Dedifferentiated amniotic fluid mesenchymal stem cell (primary cell): ENCODE data around the gene NDUFS6.

Experiments
- DNase-seq: peaks from one replicate; pipeline ENCODE4 v3.0.0-alpha.2; 2016; ENCODE audit errors: extremely low spot score

NDUFS6 gene

DNA sequence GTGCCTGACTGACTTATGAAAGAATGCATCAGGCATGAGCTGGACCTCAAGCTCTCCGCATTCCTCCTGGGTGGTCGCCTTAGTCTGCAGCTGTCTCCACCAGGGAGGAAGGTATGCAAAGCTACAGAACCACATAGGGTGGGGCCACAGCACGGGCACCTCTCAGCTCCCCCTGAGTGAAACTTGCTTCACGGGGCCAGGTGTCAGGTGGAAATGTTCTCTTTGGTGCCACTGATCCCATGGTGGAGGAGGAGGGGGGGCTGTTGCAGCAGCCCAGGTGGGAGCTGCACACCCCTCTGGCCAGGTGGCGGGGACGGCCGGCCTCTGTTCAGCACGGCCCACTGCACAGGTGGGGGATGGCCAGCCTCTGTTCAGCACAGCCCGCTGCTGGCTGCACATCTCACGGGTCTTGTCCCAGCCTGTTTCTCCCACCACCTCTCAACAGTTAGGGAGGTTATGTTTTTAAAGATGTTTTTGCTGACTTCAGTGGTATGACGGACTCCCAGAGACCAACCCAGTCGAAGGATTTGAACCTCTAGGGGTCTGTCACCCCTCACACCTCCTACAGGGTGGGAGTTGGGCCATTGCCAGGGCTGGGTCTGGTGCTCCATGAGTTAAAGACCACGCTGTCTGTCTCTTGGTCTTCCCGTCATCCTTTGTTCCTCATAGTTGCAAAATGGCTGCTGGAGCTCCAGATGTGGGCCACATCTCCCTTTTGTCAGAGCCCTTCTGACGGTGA lies 35.9 kb upstream of the NDUFS6 start:
- no peak for DNase-seq

DNA sequence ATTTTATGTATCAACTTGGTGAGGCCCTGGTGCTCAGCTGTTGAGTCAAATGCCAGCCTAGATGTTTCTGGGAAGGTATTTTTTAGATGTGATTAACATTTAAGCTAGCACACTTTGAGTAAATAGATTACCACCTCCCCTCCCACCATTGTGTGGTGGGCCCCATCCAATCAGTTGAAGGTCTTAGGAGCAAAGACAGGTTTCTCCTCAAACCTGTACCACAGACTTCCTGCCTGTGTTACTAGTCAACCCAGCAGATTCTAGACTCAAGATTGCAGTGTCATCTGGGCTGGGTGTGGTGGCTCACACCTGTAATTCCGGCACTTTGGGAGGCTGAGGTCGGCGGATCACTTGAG lies 35.3 kb upstream of the NDUFS6 start:
- DNase-seq, result no peak

DNA sequence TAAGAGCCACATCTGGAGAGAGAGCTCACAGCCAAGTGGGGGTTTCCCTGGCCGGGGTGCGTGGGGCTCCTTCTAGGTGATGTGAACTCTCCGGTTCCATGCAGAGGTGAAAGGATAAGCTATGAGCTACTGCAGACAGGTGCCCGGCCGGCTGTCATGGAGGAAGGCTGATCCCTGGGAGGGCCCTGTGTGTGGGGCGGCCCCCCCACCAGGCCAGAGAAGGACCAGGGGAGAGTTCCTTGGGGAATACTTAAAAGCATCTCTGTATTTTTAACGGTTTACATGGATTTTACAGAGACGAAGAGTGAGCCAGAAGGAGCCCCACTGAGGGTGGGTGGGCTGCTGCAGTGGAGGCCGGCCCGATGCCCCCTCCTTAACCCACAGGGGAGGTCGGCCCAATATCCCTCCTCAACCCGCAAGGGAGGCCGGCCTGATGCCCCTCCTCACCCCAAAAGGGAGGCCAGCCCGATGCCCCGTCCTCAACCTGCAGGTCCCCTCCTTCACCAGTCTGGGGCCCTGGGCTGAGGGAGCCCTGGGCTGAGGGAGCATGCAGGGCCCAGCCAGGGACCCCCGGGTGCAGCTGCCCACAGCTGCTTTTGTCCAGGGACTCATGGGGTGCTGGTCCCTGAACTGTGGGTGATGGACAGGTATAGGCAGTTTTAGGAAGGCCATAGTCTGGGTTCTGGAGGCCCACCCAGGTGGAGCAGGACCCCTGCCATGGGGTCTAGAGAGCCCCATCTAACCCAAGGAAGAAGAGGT lies 33.5 kb upstream of the NDUFS6 start:
- DNase-seq, result no peak

DNA sequence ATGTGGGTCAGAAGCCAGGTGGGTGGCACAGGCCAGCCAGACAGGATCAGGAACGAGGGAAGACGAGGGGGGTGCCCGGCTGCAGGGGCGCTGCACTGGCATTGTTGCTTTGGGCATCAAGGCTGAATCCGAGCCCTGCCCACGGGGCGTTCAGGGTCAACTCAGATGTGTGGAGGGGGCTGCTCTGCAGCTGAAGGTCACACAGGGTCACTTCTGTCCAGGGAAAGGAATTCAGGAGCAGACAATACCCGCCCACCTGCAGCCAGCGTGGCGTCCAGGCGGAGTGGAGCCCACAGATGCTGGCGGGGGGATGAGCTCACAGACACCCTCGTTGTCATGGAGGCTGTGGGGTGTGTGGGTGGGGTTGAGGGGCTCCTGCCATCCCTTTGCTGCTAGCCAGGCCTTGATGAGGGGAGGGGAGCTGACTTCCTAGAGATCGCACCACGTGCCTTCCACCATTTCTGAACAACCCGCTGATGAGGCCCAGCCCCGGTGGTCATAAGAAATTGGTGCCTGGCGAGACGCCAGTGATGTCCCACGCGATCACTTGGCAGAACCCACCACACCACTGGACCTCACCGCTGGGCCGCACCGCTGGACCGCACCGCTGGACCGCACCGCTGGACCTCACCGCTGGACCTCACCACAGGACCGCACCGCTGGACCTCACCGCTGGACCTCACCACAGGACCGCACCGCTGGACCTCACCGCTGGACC lies 32.8 kb upstream of the NDUFS6 start:
- DNase-seq, result no peak

DNA sequence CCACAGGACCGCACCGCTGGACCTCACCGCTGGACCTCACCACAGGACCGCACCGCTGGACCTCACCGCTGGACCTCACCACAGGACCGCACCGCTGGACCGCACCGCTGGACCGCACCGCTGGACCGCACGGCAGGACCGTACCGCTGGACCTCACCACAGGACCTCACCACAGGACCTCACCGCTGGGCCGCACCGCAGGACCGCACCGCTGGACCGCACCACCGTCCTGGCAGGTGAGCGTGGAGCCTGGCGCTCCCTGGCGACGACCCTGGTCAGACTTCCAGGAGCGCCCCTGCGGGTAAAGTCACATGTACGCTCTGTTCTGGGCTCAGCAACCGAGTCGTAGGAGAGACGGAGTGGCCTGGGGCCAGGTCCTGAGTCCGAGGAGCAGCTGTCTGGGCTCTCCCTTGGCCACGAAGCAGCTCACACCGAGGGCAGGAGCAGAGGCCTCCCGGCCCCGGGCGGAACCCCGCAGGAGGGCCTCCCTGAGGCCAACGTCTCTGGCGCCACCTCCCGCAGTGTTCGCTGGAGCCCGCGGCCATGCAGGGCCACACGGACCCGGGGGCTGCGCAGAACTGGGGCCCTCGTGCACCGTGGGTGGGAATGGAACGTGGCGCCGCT lies 32.1 kb upstream of the NDUFS6 start:
- DNase-seq, result no peak

DNA sequence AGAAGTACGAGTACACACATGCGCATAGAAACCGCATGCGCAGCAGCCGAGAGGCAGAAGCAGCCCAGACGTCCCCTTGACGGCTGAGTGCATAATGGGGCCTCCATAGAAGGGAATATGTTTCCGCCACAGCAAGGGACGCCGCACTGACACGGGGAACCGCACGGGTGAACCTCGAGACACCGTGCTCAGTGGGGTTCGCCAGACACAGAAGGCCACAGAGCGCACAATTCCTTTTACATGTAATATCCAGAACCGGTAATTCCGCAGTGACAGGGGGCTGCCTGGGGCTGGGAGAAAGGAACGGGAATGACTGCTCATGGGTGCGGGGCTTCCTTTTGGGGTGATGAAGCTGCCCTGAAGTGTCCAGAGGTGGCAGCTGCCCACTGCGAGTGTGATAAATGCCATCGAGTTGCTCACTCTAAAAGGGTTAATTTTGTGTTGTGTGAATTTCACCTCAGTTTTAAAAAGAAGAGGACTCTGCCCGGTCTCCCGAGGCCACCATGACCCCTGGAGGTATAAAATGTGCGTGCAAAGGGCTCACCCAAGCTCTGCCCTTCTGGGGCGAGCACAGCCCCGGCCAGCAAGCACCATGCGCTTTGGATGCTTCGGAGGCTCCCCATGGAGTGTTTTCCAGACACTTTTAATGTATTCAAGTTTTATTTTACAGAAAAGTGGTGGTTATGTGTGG lies 31.3 kb upstream of the NDUFS6 start:
- DNase-seq, result no peak

GRCh38 chr5:1770443-1770802 lies 30.8 kb upstream of the NDUFS6 start:
- DNase-seq, result no peak

DNA sequence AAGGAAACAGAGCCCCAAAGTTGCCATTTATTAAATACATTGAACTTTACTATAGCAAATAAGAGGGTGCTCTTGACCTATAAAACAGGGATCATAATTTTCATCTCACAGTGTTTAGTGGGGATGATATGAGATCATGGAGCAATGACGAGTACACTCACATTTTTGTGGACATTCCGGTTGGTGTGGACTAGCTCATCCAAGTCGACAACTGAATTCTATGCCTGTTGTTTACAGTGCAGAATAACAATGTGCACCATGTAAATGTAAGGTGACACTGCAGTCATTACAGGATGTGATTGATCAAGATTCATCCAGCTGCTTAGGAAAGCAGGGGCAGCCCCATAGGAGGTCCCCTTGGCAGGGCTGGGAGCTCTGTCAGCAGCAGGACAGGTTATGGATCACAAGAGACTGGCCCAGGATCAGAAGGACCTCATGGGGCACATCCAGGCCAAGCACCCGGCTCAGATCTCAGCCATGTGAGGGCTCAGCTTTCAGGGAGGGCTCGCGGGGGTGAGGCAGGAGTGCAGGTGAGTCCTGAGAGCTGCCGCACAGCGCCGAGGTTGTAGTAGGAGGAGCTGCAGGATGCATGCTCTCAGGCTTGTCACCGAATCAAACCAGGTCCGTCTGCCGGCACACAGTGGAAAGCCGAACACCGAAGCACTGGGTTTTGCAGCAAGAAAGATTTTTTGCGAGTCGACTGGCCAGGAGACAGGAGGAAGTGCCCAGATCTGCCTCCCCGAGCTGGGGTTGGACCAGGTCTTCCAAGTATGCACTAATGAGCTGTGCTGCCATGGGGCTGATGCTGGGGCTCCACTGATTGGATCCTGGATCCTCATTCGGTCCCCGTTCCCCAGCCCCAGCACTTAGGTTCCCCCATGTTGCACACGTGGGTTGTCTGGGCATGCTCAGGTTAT lies 29.8 kb upstream of the NDUFS6 start:
- no peak for DNase-seq

- no peak for DNase-seq
These were observed 28.6 kb upstream of the NDUFS6 start for GRCh38 chr5:1772634-1773033.

DNA sequence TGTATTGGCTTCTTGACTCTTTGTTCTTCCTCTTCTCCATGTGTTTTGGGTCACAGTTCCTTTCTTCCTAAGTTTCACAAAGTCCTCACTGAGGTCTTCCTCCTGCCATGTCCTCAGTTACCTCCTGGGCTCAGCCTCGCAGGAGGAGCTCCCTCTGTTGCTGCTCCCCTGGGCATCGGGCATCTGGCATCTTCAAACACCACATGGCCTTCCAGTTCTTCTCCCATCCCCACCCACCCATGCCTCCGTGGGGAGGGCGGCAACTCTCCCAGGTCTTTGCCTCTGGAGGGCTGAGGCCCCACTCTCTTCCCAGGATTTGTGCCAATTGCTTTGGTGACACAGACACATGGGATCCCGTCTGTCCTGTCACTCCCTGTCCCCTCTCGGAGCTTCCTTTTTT lies 24.4 kb upstream of the NDUFS6 start:
- DNase-seq, result no peak

- DNase-seq, result no peak
These were observed 23.7 kb upstream of the NDUFS6 start for GRCh38 chr5:1777281-1778137.

GRCh38 chr5:1778138-1779020 lies 22.8 kb upstream of the NDUFS6 start:
- DNase-seq, result no peak

GRCh38 chr5:1779021-1779680 lies 22.1 kb upstream of the NDUFS6 start:
- no peak for DNase-seq

DNA sequence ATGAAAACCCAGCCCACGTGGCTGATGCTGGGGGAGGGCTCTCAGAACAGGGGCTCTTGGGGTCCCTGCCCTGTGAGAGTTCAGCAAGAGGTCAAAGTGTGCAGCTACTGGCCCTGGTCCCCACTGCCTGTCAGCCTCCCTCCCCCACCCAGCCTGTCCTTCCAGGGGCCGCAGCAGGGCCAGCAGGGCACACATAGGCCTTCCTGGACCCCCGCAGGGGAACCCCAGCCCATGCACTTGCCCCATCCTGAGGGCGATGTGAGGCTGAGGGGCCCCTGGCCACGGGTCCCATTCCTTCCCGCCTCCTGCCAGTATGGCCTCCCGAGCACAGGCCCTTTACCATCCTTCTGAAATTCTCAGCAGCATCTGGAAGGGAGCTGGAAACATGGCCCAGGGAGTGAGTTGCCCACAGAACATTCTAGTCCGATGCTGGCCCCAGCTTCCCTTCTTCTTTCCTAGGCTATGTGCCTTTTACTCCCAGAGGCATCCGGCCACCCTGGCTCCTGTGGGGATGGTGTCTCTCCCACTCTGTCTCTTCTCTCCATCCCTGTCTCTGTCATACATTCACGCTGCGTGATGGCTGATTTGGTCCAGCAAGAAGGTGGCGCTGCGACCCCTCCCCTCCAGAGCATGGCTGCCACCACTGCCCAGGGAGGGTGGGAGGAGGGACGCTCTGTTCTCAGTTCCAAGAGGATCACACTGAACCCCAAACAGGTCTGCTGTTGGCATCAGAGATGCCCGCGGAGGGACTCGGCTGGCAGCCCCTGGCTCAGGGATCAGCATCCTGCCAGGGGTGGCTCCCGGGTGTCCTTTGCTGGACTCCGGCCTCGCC lies 21.2 kb upstream of the NDUFS6 start:
- no peak for DNase-seq

DNA sequence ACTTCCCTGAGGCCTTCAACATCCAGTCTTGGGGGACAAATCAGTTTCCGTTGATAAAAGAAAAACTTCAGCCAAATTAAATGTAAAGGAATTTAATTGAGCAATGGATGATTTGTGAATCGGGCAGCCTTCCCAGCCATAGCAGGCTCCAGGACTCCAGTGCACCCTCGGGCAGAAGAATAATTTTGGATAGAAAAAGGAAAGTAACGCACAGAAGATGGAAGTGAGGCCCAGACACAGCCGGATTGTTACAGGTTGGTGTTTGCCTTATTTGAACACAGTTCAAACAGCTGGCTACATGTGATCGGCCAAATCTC lies 20.6 kb upstream of the NDUFS6 start:
- no peak for DNase-seq

DNA sequence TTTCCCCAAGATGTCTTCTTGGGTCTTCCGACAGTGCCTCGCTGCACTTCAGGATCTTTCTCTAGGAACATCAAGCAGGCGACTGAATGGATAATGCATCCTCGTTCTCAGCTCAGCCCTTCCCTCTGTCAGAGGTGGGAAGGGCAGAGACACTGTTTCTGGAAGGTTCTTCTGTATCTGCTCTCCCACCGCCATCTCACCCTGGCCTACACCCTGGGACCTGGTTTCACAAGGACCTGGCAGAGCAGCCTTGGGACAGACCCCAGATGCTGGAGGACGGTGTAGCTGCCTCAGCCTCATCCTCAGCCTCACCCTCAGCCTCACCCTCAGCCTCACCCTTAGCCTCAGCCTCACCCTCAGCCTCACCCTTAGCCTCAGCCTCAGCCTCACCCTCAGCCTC lies 20.1 kb upstream of the NDUFS6 start:
- no peak for DNase-seq

DNA sequence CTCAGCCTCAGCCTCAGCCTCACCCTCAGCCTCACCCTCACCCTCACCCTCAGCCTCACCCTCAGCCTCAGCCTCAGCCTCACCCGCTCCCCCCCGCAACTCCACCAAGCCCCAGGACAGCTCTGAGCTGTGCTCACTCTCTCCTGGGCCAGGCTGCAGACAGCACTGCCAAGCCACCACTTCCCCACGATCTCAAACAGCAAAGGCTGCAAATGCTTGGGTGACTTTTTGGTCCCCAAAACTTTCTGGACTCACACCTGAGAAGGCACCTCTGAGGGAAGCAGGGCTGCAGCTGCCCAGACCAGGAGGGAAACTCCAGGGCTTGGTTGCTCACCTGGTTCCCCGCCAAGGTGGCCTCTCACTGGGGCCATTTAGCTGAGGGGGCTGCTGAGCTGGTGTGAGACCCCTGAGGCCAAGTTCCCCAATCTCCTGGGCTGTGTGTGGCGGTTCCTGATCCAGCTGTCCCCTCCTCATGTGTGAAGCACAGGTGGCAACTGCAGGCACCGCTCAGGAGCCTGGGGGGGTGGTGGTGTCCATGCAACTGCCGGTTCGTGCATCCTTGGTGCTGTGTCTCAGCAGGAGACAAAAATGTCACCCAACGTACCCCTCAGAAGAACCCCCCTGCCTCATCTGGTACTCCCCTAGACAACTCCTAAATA lies 19.4 kb upstream of the NDUFS6 start:
- no peak for DNase-seq
